Kasumi-1 (cell line): Measurements from ENCODE around the gene RPS6KC1.
"Not testable (repeated sequence)": the region's sequence is repeated elsewhere in the genome, so short reads cannot be mapped to it uniquely, and the experiment has no call there.

ENCODE experiments used
- DNase-seq, 2 experiments: peaks; one replicate each; lab custom pipeline; 2025; lab: John Stamatoyannopoulos, UW

Gene RPS6KC1

DNA sequence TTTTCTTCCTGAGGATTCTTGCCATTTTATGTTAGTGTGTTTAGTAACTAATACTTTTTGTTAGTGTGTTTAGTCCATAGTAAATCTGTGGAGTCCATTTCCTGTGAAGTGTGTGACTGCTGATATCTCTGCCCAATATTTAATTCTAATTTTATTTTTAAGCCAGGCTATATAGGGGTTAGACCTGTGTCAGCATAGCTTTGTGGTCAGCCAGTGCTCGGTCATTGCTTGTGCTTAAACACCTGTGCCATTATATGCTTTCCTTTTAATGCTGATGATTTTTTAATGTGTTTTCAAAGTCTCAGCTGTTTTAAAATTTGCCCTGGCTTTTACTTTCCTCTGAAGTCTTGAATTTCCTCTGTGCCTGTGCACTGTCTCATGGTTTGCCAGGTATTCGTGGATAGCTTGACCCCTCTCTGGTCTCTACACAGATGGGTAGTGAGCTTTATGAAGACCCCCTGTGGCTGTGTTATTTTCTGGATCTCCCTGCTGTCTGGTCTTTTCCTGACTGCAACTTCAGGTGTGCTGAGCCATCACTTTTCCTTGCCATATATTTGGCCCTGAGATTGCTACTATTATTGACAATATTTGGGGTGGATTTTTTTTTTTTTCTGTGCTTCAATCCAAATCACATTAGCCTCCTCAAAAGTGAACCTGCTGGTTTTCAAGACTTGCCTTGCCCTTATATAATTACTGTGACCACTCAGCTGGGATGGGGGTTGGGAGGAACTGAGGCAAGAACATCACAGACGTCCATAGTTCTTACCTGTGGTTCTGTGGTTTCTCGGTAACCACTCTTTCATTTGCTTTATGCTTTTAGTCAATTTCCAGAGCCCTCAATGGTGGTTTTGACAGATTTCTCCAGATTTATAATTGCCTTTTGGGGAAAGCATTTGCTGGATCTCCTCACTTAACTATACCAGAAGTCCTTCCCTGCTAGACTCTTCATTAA is 59.6 kb downstream of the RPS6KC1 start:
- DNase-seq, result no peak

DNA sequence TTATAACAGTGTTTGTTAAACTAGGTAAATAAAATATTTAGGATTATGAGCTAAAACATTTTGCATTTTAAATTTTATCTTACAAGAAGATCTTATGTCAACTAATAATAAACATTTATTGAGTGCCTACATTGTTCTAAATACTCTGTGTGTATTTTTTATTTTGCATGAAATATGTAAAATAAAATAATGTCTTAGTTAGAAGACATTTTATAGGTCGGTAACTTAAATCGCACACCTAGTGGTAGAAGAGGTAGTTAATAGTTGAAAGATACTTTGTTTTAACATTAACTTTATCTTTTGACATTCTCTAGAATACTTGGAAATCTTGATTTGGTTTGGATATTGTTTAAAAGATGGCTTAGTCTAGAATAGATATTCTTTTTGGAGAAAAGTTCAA is 60.5 kb downstream of the RPS6KC1 start:
- no peak for DNase-seq

DNA sequence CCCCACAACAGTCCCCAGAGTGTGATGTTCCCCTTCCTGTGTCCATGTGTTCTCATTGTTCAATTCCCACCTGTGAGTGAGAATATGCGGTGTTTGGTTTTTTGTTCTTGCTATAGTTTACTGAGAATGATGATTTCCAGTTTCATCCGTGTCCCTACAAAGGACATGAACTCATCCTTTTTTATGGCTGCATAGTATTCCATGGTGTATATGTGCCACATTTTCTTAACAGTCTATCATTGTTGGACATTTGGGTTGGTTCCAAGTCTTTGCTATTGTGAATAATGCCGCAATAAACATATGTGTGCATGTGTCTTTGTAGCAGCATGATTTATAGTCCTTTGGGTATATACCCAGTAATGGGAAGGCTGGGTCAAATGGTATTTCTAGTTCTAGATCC is 61.7 kb downstream of the RPS6KC1 start:
- not testable (repeated sequence) for DNase-seq

DNA sequence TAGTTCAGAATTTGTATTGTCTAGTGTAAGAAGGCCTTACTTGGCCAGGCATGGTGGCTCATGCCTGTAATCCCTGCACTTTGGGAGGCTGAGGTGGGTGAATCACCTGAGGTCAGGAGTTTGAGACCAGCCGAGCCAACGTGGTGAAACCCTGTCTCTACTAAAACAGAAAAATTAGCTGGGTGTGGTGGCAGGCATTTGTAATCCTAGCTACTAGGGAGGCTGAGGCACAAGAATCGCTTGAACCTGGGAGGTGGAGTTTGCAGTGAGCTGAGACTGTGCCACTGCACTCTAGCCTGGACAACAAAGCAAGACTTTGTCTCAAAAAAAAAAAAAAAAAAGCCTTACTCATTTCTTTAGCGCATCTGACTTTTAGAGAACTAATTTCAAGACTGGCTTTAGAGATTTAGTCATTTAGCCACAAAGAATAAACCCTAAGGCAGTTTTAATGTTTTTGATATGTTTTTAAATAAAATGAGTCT is 66.7 kb downstream of the RPS6KC1 start:
- DNase-seq, result not testable (repeated sequence)

DNA sequence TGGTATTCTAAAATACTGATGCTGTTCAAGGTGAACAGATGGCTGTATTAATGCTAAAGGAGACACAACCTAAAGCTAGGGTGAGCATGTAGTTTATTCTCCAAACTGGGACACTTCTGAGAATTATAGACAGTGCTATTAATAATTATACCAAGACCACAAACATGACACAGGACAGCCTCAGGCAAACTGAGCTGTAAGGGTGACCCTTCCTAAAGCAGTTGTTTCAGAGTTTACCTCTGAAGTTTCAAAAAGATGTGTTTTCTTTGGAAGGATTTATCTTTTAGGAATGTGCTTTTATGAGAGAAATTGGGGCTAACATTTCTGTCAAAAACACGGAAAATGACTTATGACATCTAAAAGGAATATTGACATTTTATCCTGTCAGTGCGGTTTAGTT is 68.8 kb downstream of the RPS6KC1 start:
- no peak for DNase-seq

DNA sequence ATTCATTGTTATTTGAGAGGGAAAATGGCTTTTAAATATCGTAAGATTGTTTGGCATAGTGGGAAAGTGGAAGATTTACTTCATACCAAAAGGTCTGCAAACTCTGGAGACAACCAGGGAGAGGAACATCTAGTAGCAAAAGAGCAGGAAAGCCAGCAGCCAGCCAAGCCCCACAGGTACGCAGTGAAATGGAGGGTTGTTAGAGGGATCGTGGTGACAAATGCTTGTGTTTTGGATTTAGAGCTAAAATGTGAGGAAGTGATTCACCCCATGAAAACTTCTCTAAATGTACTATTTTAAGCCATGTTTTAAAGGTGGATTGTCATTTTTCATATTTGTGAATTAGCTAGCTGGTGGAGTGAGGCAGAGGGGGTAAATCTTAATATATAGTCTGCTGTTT is 69.3 kb downstream of the RPS6KC1 start:
- DNase-seq, result no peak

DNA sequence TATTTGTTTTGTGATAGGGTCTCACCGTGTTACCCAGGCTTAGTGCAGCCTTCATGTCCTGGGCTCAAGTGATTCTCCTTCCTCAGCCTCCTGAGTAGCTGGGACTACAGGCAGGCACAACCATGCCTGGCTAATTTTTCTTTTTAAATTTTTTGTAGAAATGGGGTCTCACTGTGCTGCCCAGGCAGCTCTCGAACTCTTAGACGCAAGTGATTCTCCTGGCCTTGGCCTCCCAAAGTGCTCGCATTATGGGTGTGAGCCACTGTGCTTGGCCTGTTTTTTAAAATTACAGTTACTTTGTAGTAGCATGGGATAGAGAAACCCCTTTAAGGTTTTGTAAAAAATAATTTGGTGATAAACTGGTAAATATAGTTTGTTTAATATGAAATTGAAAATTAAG is 69.9 kb downstream of the RPS6KC1 start:
- DNase-seq, result no peak

DNA sequence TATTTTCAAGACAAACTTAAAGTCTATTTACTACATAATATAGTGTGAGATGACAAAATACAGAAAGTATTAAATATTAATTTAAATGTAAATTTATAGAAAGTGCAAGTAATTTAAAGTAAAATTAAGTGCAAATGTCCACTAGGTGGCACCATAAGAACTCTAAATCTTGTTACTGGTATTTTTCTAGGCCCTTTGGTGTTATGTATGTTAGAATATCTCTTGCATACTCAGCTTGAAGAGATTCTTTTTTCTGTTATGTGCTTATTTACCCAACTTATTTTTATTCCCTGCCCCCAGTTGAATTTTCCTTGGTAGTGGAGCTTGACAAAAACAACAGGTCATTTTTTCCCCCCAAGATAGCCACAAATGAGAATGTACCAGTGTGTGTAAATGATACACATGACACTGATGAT is 71.5 kb downstream of the RPS6KC1 start:
- DNase-seq, result peak; percentile 54 to 69

DNA sequence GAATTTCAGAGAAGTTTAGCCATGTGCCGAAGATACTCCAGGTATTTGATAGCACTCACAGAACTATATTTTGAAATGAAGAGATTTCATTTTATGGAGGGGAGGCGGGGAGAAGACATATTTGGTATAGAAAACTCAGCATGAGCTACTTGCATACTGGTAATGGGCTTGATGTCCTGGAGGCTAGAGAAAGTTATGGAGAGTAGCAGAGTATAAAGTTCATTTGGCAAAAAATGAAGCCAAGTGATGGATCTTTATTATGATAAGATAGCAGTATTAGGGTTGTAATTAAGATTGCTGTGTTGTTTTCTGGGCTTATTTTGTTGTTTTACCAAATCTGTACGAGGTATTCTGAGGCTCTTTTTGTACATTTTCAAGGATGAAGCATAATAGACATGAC is 72.0 kb downstream of the RPS6KC1 start:
- DNase-seq, result no peak

DNA sequence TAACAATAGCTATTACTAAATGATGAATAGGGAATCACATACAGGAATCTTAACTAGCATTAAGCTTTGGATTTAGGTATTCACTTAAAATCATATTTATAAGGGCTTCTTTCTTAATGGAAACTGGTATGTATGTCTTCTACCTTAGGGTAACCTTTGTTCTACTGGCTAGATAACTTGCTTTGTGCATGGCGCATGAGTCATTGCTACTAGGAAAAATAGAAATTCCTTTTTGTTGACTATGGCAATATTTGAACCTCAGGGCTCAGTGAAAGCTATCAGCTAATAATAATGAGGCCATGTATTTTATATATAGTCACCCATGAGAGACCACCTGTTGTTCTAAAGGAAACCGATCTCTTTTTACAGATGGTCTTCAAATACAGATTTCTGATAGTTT is 72.5 kb downstream of the RPS6KC1 start:
- no peak for DNase-seq

DNA sequence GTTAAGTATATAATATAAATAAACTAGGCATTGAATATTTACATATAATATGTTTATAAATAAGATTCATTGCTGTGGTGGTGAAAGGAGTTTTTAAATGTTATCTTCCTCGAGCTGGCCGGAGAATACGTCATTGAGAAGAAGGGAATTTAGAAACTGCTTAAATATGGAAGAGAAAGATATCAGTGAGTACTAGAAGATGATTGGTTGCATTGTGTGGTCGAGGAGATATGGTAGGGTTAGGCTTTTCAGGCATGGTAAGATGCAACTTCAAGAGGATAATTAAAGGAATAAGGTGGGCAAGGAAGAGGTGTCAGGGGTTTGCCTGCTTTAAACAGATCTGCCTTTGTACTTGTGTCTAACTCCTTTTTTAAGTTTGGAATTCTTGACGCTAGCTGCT is 73.5 kb downstream of the RPS6KC1 start:
- no peak for DNase-seq

DNA sequence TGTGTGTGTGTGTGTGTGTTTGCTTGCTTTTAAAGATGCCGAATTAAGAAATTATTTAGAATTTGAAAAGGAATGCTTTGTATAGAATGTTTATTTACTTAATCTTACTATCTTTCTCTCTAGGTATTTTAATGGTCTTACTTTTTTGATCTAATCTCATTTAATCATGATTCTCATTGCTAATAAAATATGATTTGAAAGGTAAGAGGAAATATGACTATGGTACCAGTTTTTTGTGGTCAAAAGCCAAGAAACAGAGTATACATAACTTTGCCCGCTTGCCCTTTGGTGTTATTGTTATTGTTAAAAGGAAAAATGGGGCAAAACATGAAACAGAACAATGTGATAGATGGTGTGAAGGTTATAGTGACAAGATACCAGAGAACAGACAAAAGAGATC is 74.6 kb downstream of the RPS6KC1 start:
- no peak for DNase-seq

DNA sequence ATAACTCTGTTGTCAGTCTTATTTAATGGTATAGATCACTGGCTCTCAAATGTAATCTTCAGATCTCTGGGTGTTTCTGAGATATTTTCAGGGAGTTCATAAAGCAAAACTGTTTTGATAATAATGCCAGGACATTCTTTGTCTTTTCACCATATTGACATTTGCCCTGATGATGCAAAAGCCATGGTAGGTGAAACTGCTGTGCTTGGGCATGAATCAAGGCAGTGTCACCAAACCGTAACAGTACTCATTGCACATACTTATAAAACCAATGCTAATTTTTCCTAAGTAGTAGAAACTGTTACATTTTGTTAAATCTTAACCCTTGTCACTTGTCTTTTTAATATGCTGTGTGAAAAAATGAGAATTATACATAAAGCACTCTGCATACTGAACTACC is 76.0 kb downstream of the RPS6KC1 start:
- no peak for DNase-seq

DNA sequence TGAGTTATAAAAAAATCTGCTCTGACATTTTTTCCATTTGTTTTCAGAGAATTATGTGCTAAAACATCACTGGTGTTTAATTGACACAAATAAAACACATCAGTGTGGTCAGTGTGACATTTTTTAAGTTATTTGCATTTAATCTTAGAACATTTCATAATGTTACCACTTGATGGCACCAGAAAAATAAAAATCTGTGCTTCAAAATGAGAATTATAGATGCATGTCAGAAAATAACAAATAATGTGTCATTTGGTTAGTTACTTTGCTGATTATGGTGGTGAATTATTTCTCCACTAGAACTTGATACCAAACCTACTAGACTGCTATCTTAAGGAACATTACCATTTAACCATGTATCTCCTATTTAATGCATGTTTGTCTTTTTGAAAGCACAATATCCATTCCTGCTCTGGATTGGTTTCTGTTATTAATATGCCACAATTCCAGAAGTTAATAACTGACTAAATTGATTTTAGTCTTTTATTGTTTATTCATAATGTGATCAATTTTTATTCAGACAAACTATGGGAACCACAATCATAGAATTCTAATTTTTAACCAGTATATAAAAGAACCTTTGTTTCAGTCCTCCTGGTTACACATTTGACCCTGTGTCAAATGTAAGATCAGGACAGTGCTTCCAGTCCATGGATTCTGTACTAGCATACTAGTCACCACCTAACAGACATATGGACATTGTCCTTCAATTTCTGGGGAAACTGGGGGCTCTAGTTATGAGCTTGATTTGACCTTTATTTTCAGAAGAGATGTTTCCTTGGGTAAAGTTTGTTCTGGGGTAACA is 81.0 kb downstream of the RPS6KC1 start:
- DNase-seq, result no peak

DNA sequence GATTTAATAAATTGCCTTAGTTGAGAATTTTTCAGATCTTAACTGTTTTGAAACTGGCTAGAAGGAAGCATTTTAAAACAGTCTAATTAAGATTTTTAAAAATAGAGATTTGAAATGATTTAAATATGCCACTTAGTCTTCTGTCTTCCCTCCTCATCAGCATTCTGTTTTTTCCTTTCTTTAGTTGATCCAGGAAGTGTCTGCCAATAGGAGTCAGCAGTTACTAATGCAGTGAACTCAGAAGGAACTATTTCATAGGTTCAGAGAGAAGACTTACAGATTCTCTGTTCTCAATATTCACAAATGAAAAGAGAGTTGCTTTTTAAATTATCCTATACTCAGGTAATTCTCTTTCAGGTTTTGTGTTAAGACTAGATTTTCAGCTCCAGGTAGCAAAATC is 84.5 kb downstream of the RPS6KC1 start:
- DNase-seq, result no peak

DNA sequence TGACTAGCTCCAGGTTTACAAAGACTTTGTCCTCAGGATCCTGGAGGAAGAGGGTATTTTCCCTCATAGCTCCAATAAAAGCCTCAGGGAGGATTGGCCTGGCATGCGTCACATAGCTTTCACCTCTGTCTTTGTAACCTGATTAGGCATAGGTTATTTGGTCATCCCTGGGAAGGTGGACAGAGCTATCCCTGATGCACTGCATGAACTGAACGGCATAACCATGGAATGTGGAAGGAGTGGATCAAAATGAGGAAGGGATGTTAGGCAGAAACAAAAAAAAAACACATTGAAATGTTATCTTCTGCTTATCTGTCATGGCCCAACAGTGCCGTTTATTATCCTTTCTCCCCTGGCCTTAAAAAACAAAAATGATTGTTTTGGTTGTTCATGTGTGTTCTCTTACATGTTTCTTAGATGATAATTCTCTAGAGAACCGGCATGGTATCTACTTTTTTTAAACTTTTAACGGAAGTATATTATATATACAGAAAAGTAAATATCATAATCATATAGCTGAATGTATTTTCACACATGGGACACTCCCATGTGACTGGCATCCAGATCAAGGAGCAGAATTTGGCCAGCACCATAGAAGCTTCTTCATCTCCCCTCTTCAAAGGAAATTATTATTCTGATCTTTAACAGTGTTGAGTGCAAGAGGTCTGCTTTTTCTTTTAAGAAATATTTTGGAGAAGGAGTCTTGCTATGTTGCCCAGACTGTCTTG is 85.3 kb downstream of the RPS6KC1 start:
- DNase-seq, result no peak

DNA sequence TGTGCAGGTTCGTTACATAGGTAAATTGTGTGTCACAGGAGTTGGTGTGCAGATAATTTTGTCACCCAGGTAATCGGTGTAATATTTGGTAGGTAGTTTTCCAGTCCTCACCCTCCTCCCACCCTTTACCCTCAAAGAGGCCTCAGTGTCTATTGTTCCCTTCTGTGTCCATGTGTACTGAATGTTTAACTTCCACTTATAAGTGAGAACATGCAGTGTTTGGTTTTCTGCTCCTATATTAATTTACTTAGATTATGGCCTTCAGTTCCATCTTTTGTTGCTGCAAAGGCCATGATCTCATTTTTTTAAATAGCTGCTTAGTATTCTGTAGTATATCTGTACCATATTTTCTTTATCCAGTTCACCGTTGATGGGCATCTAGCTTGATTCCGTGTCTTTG is 87.3 kb downstream of the RPS6KC1 start:
- no peak for DNase-seq

DNA sequence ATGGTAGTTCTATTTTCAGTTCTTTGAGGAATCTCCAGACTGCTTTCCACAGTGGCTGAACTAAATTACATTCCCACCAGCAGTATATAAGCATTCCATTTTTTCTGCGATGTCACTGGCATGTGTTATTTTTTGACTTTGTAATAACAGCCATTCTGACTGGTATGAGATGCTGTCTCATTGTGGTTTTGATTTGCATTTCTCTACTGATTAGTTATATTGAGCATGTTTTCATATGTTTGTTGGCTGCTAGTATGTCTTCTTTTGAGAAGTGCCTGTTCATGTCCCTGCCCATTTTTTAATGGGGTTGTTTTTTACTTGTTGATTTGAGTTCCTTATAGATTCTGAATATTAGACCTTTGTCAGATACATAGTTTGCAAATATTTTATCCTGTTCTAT is 87.9 kb downstream of the RPS6KC1 start:
- DNase-seq, result no peak

DNA sequence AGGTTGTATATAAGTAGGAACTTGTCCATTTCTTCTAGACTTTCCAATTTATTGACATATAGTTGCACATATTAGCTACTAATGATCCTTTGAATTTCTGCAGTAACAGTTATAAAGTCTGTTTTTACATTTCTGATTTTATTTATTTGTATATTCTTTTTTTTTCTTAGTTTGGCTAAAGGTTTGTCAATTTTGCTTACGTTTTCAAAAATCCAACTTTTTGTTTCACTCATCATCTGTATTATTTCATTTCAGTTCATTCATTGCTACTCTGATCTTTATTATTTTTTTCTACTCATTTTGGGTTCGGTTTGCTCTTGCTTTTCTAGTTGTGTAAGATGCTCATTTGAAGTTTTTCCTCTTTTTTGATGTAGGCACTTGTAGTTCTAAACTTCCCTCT is 97.9 kb downstream of the RPS6KC1 start:
- DNase-seq, result no peak

DNA sequence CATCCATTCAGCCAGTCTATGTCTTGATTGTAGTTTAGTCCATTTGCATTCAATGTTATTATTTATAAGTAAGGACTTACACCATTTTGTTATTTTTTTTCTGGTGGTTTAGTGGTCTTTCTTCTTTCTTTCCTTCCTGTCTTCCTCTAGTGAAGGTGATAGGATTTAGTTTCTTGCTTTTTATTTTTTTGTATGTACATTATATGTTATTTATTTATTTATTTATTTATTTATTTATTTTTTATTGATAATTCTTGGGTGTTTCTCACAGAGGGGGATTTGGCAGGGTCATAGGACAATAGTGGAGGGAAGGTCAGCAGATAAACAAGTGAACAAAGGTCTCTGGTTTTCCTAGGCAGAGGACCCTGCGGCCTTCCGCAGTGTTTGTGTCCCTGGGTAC is 99.0 kb downstream of the RPS6KC1 start:
- DNase-seq, result not testable (repeated sequence)

DNA sequence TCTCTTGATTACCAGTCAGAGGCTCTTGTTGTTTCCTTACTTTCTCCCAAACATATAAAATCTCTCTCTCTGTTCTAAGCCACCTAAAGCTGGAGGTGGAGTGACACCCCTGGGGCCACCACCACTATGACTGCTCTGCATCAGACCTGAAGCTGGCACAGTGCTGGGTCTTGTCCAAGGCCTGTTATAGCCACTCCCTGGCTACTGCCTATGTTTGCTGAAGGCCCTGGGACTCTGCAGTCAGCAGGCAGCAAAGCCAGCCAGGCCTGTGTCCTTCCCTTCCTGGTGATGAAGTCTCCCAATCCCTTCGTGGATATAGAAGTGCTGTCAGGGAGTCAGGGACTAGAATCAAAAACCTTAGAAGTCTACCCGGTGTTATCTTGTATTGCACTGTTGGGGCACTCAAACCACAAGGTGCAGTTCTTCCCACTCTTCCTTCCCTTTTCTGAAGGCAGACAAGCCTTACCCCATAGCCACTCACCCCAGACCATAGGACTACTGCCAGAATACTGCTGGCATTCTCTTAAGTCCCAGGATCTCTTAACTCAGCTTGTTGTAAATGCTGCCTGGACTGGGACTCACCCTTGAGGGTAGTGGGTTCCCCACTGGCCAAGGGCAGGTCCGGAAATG is 103.1 kb downstream of the RPS6KC1 start:
- DNase-seq, result peak; percentile 77 to 86

DNA sequence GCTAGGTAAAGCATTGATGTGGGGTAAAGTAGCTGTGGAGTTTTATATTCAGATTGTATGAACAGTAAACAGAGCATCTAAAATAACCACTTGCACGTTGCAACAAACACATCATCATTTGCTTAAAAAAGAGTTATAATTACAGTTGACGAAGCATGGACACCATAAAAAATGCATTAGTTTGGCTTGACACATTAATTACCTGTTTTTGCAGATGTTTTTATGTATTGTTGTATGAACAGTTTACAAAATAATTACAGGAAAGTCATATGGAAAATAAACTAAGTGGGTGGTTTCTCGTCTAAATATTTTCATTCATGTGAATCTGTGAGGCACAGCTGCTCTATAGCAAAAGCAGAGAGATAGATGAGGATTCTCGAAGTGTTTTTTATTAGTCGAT is 108.3 kb downstream of the RPS6KC1 start:
- no peak for DNase-seq
